ENCODE data around the gene DPH7. TPM values are rescaled to one million over a fixed set of nuclear protein-coding genes. Genes with fewer than 3 reads are reported as not detected.

Gene DPH7
- total and polyA plus RNA-seq, 4 donors, result 7.9 to 18.9 (median 12.3) TPM

GRCh38 chr9:137610944-137611343, 32.2 kb upstream of the DPH7 start:
- Histone ChIP-seq H3K27ac (ENCODE audit: low read depth in 1 of 2, low read length in 2 of 2) (no peak overlapping the region), H3K4me3 (ENCODE audit: low read depth in 1 of 3, low read length in 3 of 3) (no peak overlapping the region), H3K36me3 (ENCODE audit: control insufficient read depth in 4 of 4, insufficient read depth in 3 of 4, low read depth in 1 of 4, low read length in 3 of 4) (peaks cover 0 to 14% (median 9%) of the 10 kb centered on the region in 4 donors), H3K27me3 (ENCODE audit: control insufficient read depth in 4 of 4, insufficient read depth in 4 of 4, low read length in 3 of 4) (no peaks in the 10 kb centered on the region), H3K4me1 (ENCODE audit: control insufficient read depth in 4 of 4, insufficient read depth in 4 of 4, low read length in 3 of 4) (peaks cover 12 to 55% (median 38%) of the 10 kb centered on the region in 4 donors), H3K9ac (ENCODE audit: low read depth in 1 of 2, low read length in 2 of 2) (no peak overlapping the region), H3K9me3 (ENCODE audit: control insufficient read depth in 4 of 4, low read length in 3 of 4) (no peaks in the 10 kb centered on the region)
- DNase-seq (ENCODE audit: low spot score), result no peak
- 90% methylated on average over 6 of the region's 6 CpGs for WGBS
- no peak for TF ChIP-seq NR2F2 (IDR thresholded peaks at IDR 0.05)
- no peak for TF ChIP-seq REST (IDR thresholded peaks at IDR 0.05)
- no peak for TF ChIP-seq CTCF (IDR thresholded peaks at IDR 0.05; ENCODE audit: low read depth, low read length, missing input control)
- no peak for TF ChIP-seq SP1 (IDR thresholded peaks at IDR 0.05)
- no peak for TF ChIP-seq ZBTB33 (IDR thresholded peaks at IDR 0.05)
- no peak for TF ChIP-seq EGR1 (IDR thresholded peaks at IDR 0.05; ENCODE audit: low read depth in 2 of 2)
- no peak for TF ChIP-seq JUND (IDR thresholded peaks at IDR 0.05)
- no peak for TF ChIP-seq HNF4A (conservative IDR thresholded peaks at IDR 0.05)
- TF ChIP-seq MAX (IDR thresholded peaks at IDR 0.05), result no peak
- TF ChIP-seq GABPA (IDR thresholded peaks at IDR 0.05 in 1 of 2, conservative IDR thresholded peaks at IDR 0.05 in 1 of 2), result no peak
- TF ChIP-seq HNF4G (IDR thresholded peaks at IDR 0.05), result no peak
- no peak for TF ChIP-seq RXRA (IDR thresholded peaks at IDR 0.05)
- no peak for TF ChIP-seq YY1 (IDR thresholded peaks at IDR 0.05)
- no peak for TF ChIP-seq ATF3 (IDR thresholded peaks at IDR 0.05)
- TF ChIP-seq RAD21 (IDR thresholded peaks at IDR 0.05), result no peak

All from liver (tissue), 9 donors.